GM18505 (cell line): Measurements from ENCODE around the gene CAMTA2.
A peak's percentile ranks its signal among the peaks of the same experiment; 100 is the strongest.

ENCODE experiments used
- ATAC-seq: cut with Tn5 transposase; IDR thresholded peaks from one replicate; pipeline ENCODE4 v1.9.1; 2021; ENCODE audit not compliant: unreplicated experiment
- POLR2A ChIP-seq: IDR thresholded peaks from 4 replicates; pipeline ENCODE4 v1.6.1; 2011; ENCODE audit warnings: borderline replicate concordance; ENCODE audit not compliant: insufficient read depth, insufficient read length; ENCODE audit errors: extremely low read depth

Gene CAMTA2

DNA sequence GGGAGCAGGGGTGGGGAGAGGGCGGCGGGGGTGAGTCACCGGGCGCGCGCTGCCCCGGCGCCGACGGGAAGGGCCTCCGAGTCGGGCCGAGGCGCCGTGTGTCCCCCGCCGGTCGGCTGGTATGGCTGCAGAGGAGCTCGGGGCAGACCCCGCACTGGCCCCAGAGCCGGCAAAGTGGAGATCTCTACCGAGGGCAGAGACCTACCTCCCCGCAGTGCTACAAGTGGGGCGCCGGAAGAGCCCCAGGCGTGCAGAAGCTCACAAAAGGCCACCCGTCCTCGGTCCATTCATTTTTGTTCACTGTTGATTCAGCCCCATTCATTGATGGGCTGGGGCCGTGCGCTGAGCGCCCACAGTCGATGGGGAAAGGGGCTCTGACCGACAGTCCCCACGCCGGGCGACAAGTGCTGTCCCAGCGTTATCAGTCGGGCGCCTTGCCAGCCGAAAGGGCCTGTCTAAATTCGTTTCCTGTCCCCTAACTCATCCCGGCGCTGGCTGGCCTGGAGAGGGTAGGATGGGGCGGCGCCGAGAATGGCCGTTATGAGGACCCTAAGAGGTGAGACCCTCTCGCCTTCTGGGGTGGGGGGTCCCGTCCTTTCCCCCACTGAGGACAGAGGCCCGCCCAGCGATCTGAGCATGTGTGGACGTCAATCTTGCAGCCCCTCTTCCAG, 37.3 kb downstream of the CAMTA2 start:
- peak; percentile 3 for ATAC-seq
- peak; percentile 41 for TF ChIP-seq POLR2A

DNA sequence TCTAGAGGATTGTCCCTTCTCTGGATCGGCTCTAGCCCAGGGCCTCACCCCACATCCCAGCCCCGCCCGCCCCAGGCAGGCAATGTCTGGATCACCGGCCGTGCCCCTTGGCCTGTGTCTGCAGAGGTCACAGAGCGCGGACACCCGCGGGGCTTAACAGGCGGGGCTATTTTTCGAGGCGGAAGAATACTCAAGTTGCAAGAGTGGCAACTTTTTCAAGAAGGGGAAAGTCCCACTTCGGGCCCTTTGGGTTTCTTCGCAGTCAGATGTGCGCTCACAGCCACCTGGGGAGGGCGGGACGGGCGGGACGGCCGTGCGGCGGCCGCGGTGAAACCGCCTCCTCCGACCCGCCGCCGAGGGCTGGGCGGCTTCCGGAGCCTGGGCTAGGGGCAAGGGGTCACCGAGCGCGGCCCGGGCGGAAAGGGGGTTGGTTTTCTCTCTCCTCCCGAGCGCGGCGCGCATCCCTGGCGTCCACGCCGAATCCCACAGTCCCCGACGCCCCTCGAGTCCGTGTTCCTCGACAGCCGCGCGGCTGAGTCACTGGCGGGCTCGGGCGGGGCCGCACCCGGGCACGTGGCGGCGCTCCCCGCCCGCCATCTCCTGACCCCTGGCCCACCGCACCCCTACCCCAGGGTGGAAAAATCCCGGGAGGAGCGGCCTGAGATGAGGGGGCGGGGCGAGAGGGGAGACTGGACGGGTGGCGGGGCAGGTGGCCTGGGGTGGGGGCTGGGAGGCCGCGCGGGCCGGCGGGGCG, 38.0 kb downstream of the CAMTA2 start:
- peak; percentile 20 for ATAC-seq
- peak; percentile 61 for TF ChIP-seq POLR2A

DNA sequence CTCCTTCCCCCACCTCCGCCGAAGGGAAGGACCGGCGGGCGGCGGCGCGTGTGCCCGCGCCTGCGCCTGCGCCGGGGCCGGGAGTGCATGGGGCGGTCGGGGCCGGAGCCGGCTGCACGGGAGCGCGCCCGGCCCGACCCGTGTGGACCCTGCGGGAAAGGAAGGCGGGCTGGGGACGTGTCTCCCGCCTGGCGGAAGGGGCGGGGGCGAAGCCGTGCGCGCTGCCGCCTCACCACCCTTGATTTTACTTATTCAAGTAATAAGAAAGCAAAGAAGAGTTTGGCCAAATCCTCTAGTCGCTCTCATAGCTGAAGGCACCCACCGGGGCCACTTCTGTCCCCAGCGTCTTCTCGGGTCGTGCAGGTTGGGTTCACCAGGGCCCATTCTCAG, 38.5 kb downstream of the CAMTA2 start:
- peak; percentile 29 for ATAC-seq
- TF ChIP-seq POLR2A, result peak; percentile 55

DNA sequence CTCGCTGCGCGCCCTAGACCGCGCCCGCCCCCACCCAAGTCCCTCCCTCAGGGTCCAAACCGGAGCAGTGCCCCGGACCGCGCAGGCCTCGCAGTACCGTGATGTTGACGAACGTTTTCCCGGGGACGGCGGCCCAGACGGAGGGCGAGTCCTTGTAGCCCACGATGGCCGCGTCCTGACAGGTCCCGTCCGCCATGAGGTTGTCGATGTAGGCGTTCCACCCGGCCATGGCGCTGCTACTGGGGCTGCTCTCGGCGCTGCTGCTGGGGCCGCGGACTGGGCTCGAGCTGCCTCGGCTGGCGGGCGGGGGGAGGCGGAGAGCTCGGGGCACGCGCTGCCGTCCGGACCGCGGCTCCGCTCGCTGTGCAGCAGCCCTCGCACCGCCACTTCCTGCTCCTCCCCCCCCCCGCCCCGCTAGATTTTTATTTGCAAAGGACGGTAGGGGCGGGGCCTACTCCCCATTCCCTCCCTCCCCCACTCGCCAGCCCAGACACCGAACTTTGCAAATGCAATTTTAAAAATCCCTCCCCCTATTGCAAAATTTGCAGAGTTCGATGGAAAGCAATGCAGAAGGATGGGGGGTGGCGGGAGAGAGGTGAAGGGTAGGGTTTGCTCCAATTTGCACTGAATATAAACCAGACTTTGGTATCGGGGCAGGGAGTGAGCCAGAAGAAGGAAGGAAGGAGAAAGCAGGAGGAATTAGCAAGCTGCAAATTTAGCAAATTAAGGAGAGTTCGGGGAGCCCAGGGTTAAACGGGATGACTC, 39.1 kb downstream of the CAMTA2 start, which contains the start of gene PFN1:
PFN1 (minus strand) TSS at position 365 of the 765 bp plus-strand sequence; CDS start at position 229, 136 bp downstream.
- peak; percentile 20 for ATAC-seq
- TF ChIP-seq POLR2A, result peak; percentile 94

DNA sequence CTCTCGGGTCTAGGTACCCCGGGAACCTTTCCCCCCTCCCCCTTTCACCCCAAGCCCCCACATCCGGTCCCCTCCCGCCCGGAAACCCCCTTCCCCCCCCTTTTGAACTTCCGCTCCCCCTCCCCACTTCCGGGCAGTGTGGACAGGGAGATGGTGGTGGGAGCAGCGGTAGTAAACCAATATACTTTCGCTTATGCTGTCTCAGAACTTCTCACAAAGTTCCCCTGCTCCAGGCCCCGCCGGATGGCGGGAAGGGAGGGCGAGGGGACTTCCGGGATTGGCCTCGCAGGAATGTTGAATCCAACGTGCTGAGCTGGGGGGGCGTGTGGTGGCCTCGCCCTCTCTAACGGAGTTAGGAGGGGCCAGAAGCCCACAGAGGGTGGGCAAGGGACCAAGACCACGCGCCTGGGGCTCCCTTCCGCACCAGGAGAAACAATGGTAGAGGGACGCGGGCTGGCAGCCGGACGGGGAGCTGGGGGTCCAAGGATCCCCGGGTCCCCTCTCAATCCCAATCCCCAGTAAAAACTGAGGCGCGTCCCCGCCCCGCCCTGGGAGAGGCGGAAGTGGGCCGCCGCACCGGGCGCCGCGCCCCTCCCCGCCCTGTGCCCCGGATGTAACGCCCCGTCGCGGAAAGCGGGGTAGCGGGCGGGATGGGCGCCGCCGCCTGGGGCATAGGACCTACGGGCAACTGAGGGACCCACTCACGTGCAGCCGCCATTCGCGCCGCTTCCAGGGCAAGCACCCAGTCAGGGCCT, 39.9 kb downstream of the CAMTA2 start:
- peak; percentile 18 for ATAC-seq
- peak; percentile 63 for TF ChIP-seq POLR2A

DNA sequence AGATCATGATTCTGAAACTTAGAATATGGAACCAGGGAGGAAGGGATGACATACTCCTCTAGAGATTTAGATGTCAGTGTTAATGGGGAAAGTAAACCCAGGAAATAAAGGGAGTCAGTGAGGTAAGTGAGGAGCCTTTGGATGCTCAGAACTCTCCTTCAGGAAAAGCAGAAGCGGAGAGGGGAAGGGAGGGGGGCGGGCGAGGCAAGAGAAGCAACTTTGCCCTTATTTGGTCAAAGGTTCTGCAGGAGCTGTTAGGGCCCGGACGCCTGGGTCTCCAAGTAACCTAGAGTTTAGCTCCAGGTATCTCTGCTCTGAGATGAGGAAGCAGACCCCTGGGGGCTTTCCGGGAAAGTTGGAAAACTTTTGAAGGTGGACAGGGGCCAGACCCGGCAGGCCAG, 40.5 kb downstream of the CAMTA2 start:
- TF ChIP-seq POLR2A, result no peak
- ATAC-seq, result no peak

DNA sequence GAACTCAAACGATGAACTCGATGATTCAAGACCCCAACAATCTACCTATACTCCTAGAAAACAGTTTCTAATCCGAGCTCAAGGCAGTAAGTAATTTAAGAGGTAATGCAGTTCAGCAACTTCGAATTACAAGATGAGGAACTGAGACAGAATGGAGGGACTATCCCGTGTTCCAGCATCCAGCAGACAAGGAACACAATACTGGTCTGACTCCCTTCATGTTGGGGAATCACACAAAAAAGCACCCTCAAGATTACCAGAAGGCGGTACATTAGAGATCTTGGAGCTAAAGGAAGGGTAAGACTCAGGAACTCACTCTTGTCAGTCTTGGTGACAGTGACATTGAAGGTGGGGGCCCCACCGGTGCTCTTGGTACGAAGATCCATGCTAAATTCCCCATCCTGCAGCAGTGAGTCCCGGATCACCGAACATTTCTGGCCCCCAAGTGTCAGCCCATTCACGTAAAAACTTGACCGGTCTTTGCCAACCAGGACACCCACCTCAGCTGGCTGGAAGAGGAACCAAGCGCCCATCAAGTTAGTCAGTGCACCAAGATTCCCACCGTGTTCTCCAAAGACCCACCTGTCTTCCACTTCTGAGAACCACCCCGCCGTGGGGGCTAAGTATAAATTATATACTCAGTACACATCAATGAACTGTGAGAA, 41.0 kb downstream of the CAMTA2 start:
- TF ChIP-seq POLR2A, result peak; percentile 28
- ATAC-seq, result no peak

DNA sequence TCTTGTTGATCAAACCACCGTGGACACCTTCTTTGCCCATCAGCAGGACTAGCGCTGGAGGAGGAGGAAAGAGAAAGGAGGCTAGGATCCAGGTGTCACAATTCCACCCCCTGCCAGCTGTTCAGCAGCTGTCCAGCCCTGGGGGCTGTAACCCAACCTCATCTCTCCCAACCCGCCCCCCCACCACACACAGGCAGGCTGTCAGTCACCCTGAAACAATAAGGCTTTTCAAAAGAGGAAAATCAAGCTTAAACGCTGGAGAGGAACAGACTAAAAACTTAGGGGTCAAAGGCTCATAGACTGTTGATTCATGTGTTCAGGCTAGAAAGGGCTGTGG, 41.6 kb downstream of the CAMTA2 start:
- no peak for TF ChIP-seq POLR2A
- ATAC-seq, result no peak

DNA sequence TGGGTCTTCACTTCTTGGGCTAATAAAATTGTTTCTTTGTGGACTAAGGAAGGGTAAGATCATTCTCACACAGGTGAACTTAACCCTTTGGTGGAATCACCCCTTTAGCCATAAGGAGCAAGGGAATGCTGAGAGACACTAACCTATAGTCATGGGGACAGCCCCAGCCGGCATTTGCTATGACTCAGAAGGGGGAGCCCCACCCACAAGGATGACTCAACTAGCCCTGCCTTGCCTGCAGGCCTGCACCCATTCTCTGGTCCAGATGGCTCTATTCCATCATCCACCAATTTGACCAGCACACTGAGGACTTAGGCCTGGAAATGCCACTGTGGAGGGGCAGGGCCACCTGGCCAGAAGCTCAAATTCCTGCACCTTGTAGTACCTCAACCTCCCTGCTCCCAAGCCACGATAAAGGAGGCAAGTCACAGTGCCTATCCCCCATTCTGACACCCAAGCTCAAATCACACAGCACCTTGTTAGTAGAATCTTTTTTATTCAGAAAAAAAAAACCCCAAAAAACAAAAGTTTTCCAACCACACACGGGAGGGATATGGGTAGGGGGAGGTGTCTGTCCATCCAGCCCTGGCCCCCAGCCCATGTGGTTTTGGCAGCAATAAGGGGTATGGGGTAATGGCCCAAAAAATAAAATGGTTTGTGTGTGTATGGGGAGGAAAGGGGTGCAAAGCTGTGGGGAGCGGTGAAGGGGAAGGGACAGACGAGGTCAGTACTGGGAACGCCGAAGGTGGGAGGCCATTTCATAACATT, 42.1 kb downstream of the CAMTA2 start:
- TF ChIP-seq POLR2A, result peak; percentile 73
- no peak for ATAC-seq

DNA sequence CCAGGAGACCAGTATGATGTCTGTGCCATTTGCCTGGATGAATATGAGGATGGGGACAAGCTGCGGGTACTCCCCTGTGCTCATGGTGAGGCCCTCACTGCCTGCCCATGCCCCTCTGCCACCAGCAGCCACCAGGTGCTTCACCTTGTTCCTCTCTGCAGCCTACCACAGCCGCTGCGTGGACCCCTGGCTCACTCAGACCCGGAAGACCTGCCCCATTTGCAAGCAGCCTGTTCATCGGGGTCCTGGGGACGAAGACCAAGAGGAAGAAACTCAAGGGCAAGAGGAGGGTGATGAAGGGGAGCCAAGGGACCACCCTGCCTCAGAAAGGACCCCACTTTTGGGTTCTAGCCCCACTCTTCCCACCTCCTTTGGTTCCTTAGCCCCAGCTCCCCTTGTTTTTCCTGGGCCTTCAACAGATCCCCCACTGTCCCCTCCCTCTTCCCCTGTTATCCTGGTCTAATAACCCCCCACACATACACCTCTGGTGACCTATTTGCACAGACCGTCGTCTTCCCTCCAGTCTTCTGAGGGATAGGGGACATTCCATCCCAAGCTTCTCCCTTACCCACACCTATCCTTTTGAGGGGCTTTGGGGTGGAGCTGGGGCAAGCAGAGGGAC, 42.8 kb downstream of the CAMTA2 start:
- no peak for ATAC-seq
- TF ChIP-seq POLR2A, result no peak

DNA sequence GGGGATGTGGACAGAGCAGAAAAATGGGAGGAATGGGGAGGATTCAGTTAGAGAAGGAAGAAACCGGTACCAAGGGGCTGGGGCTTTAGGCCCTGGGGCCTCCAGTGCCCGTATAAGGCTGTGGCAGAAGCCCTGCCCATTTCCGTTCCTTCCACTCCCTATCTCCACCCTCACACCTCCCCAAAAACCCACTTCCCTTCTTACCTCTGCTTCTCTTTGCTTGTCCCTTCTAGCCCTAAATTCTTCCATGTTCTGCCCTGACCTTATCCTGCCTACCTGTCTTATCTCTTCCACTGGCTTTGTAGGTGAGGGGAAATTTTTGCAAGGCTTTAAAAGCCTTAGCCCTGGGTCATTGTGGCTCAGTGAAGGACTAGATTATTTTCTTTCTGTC, 43.3 kb downstream of the CAMTA2 start:
- peak; percentile 58 for TF ChIP-seq POLR2A
- ATAC-seq, result no peak
